ENCODE data around the gene XAGE2.

- no peak for TF ChIP-seq CTCF (IDR thresholded peaks at IDR 0.05; ENCODE audit: insufficient read depth, low read length, poor library complexity, severe bottlenecking)
- no peak for TF ChIP-seq EZH2phosphoT487 (conservative IDR thresholded peaks at IDR 0.05; ENCODE audit: low read length)
Observed at GRCh38 chrX:52380993-52381392, 12.2 kb downstream of the XAGE2 start.
